Activated CD8-positive, alpha-beta T cell treated with anti-CD3 and anti-CD28 coated beads for 36 hours (primary cell): ENCODE data around the gene MRM2. TPM values are rescaled to one million over a fixed set of nuclear protein-coding genes. Genes with fewer than 3 reads are reported as not detected.

Experiments used
- ATAC-seq: fragments of 200-7000 bp; cut with Tn5 transposase; one replicate; pipeline ENCODE4 v1.10.0; 2021; ENCODE audit warnings: mild to moderate bottlenecking, moderate library complexity
- CTCF ChIA-PET: fragments of 350-600 bp; sonication (Branson Sonifier 250); formaldehyde crosslinking; loops from one replicate; lab custom pipeline; 2021; ENCODE audit warnings: antibody characterized with exemption; lab: Charles Lee
- POLR2A ChIA-PET: fragments of 350-600 bp; sonication (Branson Sonifier 250); formaldehyde crosslinking; loops from one replicate; lab custom pipeline; 2021; ENCODE audit warnings: antibody characterized with exemption; lab: Charles Lee
- DNase-seq: peaks from one replicate; pipeline ENCODE4 v3.0.0-alpha.2; 2020
- H3K27ac Mint-ChIP-seq: one replicate; pipeline ENCODE4 v1.8.0; 2021; ENCODE audit warnings: mild to moderate bottlenecking, mixed read lengths
- H3K27me3 Mint-ChIP-seq: one replicate; pipeline ENCODE4 v1.8.0; 2021; ENCODE audit warnings: mixed read lengths
- H3K36me3 Mint-ChIP-seq: one replicate; pipeline ENCODE4 v1.8.0; 2021; ENCODE audit warnings: low read depth, mixed read lengths
- H3K4me1 Mint-ChIP-seq: one replicate; pipeline ENCODE4 v1.8.0; 2021; ENCODE audit warnings: low read depth, mixed read lengths
- H3K4me3 Mint-ChIP-seq: one replicate; pipeline ENCODE4 v1.8.0; 2021; ENCODE audit warnings: mild to moderate bottlenecking, moderate library complexity, mixed read lengths
- H3K9me3 Mint-ChIP-seq: one replicate; pipeline ENCODE4 v1.8.0; 2021; ENCODE audit warnings: mixed read lengths
- CTCF ChIP-seq: fragments of 200-600 bp; IDR thresholded peaks from one replicate; pipeline ENCODE4 v1.8.0; 2022; ENCODE audit warnings: antibody characterized with exemption, mild to moderate bottlenecking
- intact Hi-C: fragments of 100-400 bp; cut with micrococcal nuclease; formaldehyde crosslinking; loops from one replicate; pipeline ENCODE4 v1.10.0; 2022
- total RNA-seq, 2 experiments: library from RNA; stranded (reverse); gene quantifications; one replicate each; pipeline ENCODE4 v1.2.3, GENCODE V29; 2021

The MRM2 gene
- total RNA-seq, 2 experiments from 2014 or later = 30.3 to 31.9 TPM

- ChIA-PET POLR2A (interaction anchor here (3.5 kb wide), 1 partner anchor 11 kb away, joined by 30 read pairs; the partner anchor contains the start of genes MRM2 and NUDT1), CTCF (no interaction called here)
- Mint-ChIP-seq H3K4me1 (peaks cover 29% of the 10 kb centered on the region), H3K4me3 (no peak overlapping the region), H3K27me3 (no peaks in the 10 kb centered on the region), H3K27ac (no peak overlapping the region), H3K36me3 (peaks cover 27% of the 10 kb centered on the region), H3K9me3 (no peaks in the 10 kb centered on the region)
- intact Hi-C loops = no loop called here
- DNase-seq (no peak), ATAC-seq (no peak)
- no peak for TF ChIP-seq CTCF
Measured at GRCh38 chr7:2230226-2230625, 11.8 kb downstream of the MRM2 start.

DNA sequence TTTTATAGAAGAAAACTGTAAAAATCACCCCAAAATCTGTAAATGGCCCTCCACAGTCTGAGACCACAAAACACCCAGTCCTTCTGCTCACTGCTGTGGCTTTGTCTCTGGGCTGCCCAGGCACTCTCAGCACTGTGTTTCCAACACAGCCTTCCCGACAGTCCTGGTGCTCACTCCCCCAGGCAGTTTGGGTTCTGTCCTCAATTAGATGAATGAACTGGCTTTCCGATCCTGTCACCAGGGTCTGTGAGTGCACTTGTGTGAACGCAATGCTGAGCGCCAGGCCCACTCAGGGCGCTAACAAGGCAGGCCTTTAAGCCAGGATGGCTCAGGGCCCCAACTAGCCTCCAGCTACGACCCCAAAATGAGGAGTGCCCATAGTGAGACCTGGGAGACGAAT is 12.5 kb downstream of the MRM2 start:
- Mint-ChIP-seq H3K9me3 (no peaks in the 10 kb centered on the region), H3K36me3 (peaks cover 26% of the 10 kb centered on the region), H3K4me3 (no peak overlapping the region), H3K27me3 (no peaks in the 10 kb centered on the region), H3K27ac (no peak overlapping the region), H3K4me1 (peaks cover 25% of the 10 kb centered on the region)
- ChIA-PET CTCF (no interaction called here), POLR2A (no interaction called here)
- DNase-seq (no peak), ATAC-seq (no peak)
- TF ChIP-seq CTCF = no peak
- intact Hi-C loops = no loop called here

- no peak overlapping the region for H3K27ac Mint-ChIP-seq
- intact Hi-C loops = no loop called here
- TF ChIP-seq CTCF = no peak
- ChIA-PET POLR2A (no interaction called here), CTCF (no interaction called here)
- peaks cover 24% of the 10 kb centered on the region for H3K4me1 Mint-ChIP-seq
- H3K9me3 Mint-ChIP-seq = no peaks in the 10 kb centered on the region
- no peak overlapping the region for H3K4me3 Mint-ChIP-seq
- DNase-seq = no peak
- no peaks in the 10 kb centered on the region for H3K27me3 Mint-ChIP-seq
- ATAC-seq = no peak
- peaks cover 24% of the 10 kb centered on the region for H3K36me3 Mint-ChIP-seq
Measured at GRCh38 chr7:2228921-2229320, 13.1 kb downstream of the MRM2 start.

DNA sequence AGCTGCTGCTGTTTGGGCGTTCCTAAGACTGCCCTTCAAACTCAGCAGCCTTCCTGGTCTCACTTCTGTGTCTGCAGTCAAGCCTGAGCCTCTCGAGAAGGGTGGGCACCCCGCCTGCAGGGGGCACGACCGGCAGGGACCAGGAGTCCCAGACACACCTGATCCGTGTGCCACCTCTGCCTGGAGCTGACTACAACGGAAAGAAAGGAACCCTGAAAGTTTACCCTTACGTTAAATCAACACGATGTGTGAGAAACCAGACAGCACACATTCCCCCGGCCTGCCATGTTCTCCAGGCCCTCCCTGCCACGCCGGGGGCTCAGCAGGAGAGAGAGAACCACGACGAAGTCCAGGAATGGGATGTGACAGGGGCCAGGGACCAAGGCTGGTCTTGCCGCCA is 14.3 kb downstream of the MRM2 start:
- no peak for ATAC-seq
- no peaks in the 10 kb centered on the region for H3K9me3 Mint-ChIP-seq
- no peak overlapping the region for H3K27ac Mint-ChIP-seq
- intact Hi-C loops = no loop called here
- peaks cover 17% of the 10 kb centered on the region for H3K4me1 Mint-ChIP-seq
- ChIA-PET CTCF (interaction anchor here (1.6 kb wide), 1 partner anchor 120 kb away, joined by 4 read pairs; no protein-coding TSS in a partner anchor), POLR2A (no interaction called here)
- TF ChIP-seq CTCF = no peak
- no peaks in the 10 kb centered on the region for H3K27me3 Mint-ChIP-seq
- DNase-seq = no peak
- H3K4me3 Mint-ChIP-seq = no peak overlapping the region
- peaks cover 23% of the 10 kb centered on the region for H3K36me3 Mint-ChIP-seq

DNA sequence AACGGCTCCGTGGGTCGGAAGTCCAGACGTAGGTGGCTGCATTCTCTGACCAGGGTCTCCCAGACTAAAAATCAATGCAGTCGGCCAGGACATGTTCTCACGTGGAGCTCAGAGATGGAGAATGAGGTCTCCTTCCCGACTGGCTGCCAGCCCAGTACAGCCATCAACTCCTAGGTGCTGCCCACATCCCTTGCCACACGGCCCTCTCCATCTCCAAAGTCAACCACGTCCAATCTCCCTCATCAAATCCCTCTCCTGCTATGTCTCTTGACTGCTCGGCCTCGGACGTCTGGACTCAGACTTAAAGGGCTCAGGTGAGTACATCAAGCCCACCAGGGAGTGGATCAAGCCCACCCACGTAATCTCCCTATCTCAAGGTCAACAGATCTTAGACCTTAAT is 16.2 kb downstream of the MRM2 start:
- no peak for DNase-seq
- Mint-ChIP-seq H3K36me3 (peaks cover 23% of the 10 kb centered on the region), H3K9me3 (no peaks in the 10 kb centered on the region), H3K27ac (no peak overlapping the region), H3K4me3 (no peak overlapping the region), H3K27me3 (no peaks in the 10 kb centered on the region), H3K4me1 (peaks cover 10% of the 10 kb centered on the region)
- ATAC-seq = no peak
- no peak for TF ChIP-seq CTCF
- intact Hi-C loops = no loop called here
- ChIA-PET CTCF (no interaction called here), POLR2A (no interaction called here)
